NB4 (cell line): ENCODE results near the gene HSPG2.

Experiments
- DNase-seq: peaks from one replicate; pipeline ENCODE4 v3.0.0; 2010; ENCODE audit warnings: low read depth
- H3K4me3 ChIP-seq: one replicate; pipeline ENCODE4 v1.5.1; 2011; ENCODE audit warnings: mild to moderate bottlenecking, low read depth, low read length, moderate library complexity
- CTCF ChIP-seq: IDR thresholded peaks from one replicate; pipeline ENCODE4 v1.5.1; 2012; ENCODE audit warnings: low read depth, low read length
- MAX ChIP-seq: IDR thresholded peaks from 2 replicates; pipeline ENCODE4 v1.6.1; 2011; ENCODE audit warnings: low read depth, low read length
- MYC ChIP-seq: IDR thresholded peaks from 2 replicates; pipeline ENCODE4 v1.6.1; 2011; ENCODE audit warnings: low read depth, low read length
- POLR2A ChIP-seq: IDR thresholded peaks from 2 replicates; pipeline ENCODE4 v1.6.1; 2011; ENCODE audit warnings: mild to moderate bottlenecking; ENCODE audit not compliant: insufficient read length; ENCODE audit errors: extremely low read depth

Gene HSPG2

GRCh38 chr1:21836010-21836409, 101.1 kb downstream of the HSPG2 start:
- H3K4me3 ChIP-seq = no peak overlapping the region
- DNase-seq = no peak
- no peak for TF ChIP-seq MAX

- TF ChIP-seq MAX (no peak), POLR2A (no peak), CTCF (no peak), MYC (no peak)
- DNase-seq = no peak
- H3K4me3 ChIP-seq = no peak overlapping the region
Measured at GRCh38 chr1:21834666-21835065, 102.4 kb downstream of the HSPG2 start.

GRCh38 chr1:21834094-21834493, 103.0 kb downstream of the HSPG2 start:
- DNase-seq = no peak
- TF ChIP-seq MAX (no peak), CTCF (peak; percentile 10), MYC (no peak), POLR2A (no peak)

GRCh38 chr1:21833392-21833976, 103.6 kb downstream of the HSPG2 start:
- no peak for TF ChIP-seq POLR2A
- no peak for TF ChIP-seq MAX
- TF ChIP-seq CTCF = no peak
- DNase-seq = no peak
- H3K4me3 ChIP-seq = no peak overlapping the region

More at GRCh38 chr1:21834094-21834493, 103.0 kb downstream of the HSPG2 start:
- H3K4me3 ChIP-seq = no peak overlapping the region

- TF ChIP-seq MAX (no peak), CTCF (no peak), POLR2A (no peak), MYC (no peak)
- DNase-seq = no peak
- H3K4me3 ChIP-seq = no peak overlapping the region
Measured at GRCh38 chr1:21831454-21831970, 105.6 kb downstream of the HSPG2 start.

GRCh38 chr1:21830792-21831453, 106.2 kb downstream of the HSPG2 start:
- no peak overlapping the region for H3K4me3 ChIP-seq
- TF ChIP-seq CTCF = no peak
- no peak for TF ChIP-seq MAX
- no peak for TF ChIP-seq MYC
- TF ChIP-seq POLR2A = no peak
- no peak for DNase-seq
